22Rv1 (cell line): ENCODE results near the gene SCN1B.

Source experiments
- CTCF ChIP-seq: fragments of 450-650 bp; IDR thresholded peaks from 2 replicates; pipeline ENCODE4 v1.5.1; 2017; ENCODE audit warnings: mild to moderate bottlenecking
- ZFX ChIP-seq: fragments of 450-650 bp; IDR thresholded peaks from 2 replicates; pipeline ENCODE4 v1.6.1; 2017; ENCODE audit warnings: antibody characterized with exemption, borderline replicate concordance

- TF ChIP-seq CTCF (no peak), ZFX (no peak)
These were observed 47.3 kb downstream of the SCN1B start for GRCh38 chr19:35077411-35078223.
